AG09319 (cell line): ENCODE results near the gene CLCN4.

Source experiments
- DNase-seq: peaks from one replicate; pipeline ENCODE4 v3.0.0-alpha.2; 2010; ENCODE audit warnings: low read depth; ENCODE audit errors: extremely low read depth
- CTCF ChIP-seq: IDR thresholded peaks from 2 replicates; pipeline ENCODE4 v1.5.1; 2011; ENCODE audit warnings: low read depth, mild to moderate bottlenecking, inconsistent platforms, low read length, moderate library complexity

CLCN4 gene

GRCh38 chrX:10157543-10157942 lies 768 bp downstream of the CLCN4 start:
- DNase-seq, result no peak
- TF ChIP-seq CTCF, result no peak

GRCh38 chrX:10158279-10159144 lies 1.7 kb downstream of the CLCN4 start:
- no peak for TF ChIP-seq CTCF
- DNase-seq, result no peak

- no peak for TF ChIP-seq CTCF
- no peak for DNase-seq
Measured at GRCh38 chrX:10159145-10159468, 2.3 kb downstream of the CLCN4 start.

GRCh38 chrX:10160211-10160610 lies 3.4 kb downstream of the CLCN4 start:
- no peak for DNase-seq
- no peak for TF ChIP-seq CTCF

- DNase-seq, result no peak
- no peak for TF ChIP-seq CTCF
Measured at GRCh38 chrX:10163031-10163430, 6.3 kb downstream of the CLCN4 start.

- no peak for DNase-seq
- no peak for TF ChIP-seq CTCF
Measured at GRCh38 chrX:10164879-10165278, 8.1 kb downstream of the CLCN4 start.

- DNase-seq, result no peak
Measured at GRCh38 chrX:10165580-10166247, 8.9 kb downstream of the CLCN4 start.

More at GRCh38 chrX:10165580-10166247, 8.9 kb downstream of the CLCN4 start:
- TF ChIP-seq CTCF, result no peak
